Activated effector memory CD4-positive, alpha-beta T cell treated with anti-CD3 and anti-CD28 coated beads, Interleukin-2, amount 50 U/mL, for 16 hours (primary cell): Measurements from ENCODE around the gene COPS2.
A peak's percentile ranks its signal among the peaks of the same experiment; 100 is the strongest.
"Not testable (repeated sequence)": the region's sequence is repeated elsewhere in the genome, so short reads cannot be mapped to it uniquely, and the experiment has no call there.

Experiments
- DNase-seq: peaks from one replicate; pipeline ENCODE4 v3.0.0-alpha.2; 2020

The COPS2 gene

GRCh38 chr15:49155110-49155833, at the start of gene COPS2:
TSS of gene COPS2 (minus strand) at chr15:49155599. CDS start at chr15:49155578, 21 bp downstream.
- peak; percentile 97 for DNase-seq

- DNase-seq, result no peak
Measured at GRCh38 chr15:49200347-49200746, 44.9 kb upstream of the COPS2 start.

- DNase-seq, result no peak
Measured at GRCh38 chr15:49199666-49200065, 44.3 kb upstream of the COPS2 start.

- no peak for DNase-seq
Measured at GRCh38 chr15:49196856-49197255, 41.5 kb upstream of the COPS2 start.

DNA sequence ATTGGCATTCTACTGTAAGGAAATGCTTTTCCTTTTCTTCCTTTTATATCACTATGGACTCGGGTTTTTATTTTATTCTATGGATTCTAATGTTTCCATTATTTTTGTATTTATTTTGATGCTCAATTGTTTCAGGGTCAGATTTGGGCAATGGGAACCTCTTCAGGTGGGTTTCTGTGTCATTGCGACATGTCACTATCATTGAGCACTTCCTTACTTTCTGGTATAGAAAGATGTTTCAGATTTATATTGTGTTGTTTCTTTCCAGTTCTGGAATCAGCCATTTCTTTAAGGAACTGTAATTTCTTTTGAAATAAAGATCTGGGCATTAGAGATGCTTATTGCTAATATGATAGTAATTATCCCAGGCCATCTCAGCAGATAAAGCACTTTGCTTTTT, 36.5 kb upstream of the COPS2 start:
- no peak for DNase-seq

DNA sequence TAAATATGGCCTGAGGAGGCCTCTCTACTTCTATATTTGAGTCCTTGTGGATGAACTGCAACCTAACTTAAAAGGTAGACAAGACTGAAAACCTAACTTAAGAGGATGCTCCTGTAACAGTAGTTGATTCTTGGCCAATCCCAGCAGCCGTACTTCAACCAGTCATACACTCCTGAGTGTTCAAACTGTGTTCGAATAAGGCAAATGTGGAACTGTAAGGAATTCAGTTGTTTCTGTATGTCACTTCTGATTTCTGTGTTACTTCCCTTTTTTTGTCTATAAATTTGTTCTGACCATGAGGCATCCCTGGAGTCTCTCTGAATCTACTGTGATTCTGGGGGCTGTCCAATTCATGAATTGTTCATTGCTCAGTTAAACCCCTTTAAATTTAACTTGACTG, 35.2 kb upstream of the COPS2 start:
- no peak for DNase-seq

- no peak for DNase-seq
Measured at GRCh38 chr15:49189631-49190030, 34.2 kb upstream of the COPS2 start.

DNA sequence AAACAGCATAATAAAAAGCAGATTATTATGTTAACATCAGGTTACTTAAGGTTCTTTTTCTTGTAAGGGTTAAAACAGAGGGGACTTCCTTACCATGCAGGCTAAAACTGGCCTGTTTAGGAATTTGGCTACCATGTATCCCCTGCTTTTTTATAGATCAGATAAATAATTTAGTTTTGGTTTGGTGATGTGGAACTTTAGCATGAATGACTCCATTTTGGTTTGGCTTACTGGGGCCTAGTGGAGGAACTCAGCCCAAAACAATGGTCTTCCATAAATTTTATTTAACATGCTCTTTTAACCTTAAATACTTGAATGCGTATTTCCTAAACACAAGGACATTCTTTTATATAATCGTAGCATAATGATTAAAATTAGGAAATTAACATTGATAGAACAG, 33.5 kb upstream of the COPS2 start:
- no peak for DNase-seq

- no peak for DNase-seq
Measured at GRCh38 chr15:49187549-49188245, 32.3 kb upstream of the COPS2 start.

DNA sequence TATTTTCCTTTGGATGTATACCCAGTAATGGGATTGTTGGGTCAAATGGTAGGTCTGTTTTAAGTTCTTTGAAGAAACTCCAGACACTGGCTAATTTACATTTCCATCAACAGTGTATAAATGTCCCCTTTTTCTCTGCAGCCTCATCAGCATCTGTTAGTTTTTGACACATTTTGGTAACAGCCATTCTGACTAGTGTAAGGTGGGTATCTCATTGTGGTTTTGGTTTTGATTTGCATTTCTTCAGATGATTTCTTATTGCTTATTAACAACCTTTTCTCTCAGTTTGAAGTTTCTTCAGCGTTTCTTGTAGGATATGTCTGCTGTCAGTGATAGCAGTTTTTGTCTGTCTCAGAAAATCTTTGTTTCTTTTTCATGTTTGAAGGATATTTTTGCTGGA, 30.1 kb upstream of the COPS2 start:
- DNase-seq, result no peak

DNA sequence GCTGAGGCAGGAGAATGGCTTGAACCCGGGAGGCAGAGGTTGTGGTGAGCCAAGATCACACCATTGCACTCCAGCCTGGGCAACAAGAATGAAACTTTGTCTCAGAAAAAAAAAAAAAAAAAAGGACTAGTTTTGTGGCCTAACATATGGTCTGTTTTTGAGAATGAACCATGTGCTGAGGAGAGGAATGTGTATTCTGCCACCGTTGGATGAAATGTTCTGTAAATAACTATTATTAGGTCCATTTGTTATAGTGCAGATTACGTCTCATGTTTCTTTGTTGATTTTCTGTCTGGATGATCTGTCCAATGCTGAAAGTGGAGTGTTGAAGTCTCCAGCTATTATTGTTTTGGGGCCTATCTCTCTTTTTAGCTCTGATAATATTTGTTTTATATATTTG, 28.3 kb upstream of the COPS2 start:
- DNase-seq, result not testable (repeated sequence)

DNA sequence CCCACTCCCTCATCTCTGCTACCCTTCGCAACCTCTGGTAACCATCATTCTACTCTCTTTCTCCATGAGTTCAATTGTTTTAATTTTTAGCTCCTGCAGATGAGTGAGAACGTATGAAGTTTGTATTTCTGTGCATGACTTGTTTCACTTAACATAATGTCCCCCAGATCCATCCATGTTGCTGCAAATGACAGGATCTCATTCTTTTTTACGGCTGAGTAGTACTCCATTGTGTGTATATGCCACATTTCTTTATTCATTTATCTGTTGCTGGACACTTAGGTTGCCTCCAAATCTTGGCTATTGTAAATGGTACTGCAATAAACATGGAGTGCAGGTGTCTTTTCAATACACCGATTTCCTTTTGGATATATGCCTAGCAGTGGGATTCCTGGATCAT, 26.7 kb upstream of the COPS2 start:
- no peak for DNase-seq

GRCh38 chr15:49179433-49180190, 24.2 kb upstream of the COPS2 start:
- no peak for DNase-seq

- DNase-seq, result no peak
Measured at GRCh38 chr15:49178497-49178896, 23.1 kb upstream of the COPS2 start.

GRCh38 chr15:49175582-49176397, 20.4 kb upstream of the COPS2 start:
- not testable (repeated sequence) for DNase-seq

GRCh38 chr15:49174902-49175301, 19.5 kb upstream of the COPS2 start:
- DNase-seq, result no peak

DNA sequence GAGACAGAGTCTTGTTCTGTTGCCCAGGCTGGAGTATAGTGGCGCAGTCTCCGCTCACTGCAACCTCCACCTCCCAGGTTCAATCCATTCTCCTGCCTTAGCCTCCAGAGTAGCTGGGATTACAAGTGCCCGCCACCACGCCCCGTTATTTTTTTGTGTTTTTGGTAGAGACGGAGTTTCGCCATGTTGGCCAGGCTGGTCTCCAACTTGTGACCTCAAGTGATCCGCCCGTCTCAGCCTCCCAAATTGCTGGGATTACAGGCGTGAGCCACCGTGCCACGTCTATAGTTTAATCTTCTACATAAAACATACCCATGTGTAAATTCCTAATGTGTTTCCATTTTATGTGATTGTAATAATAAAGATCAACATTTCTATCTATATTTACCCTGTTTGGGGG, 16.4 kb upstream of the COPS2 start:
- DNase-seq, result no peak

DNA sequence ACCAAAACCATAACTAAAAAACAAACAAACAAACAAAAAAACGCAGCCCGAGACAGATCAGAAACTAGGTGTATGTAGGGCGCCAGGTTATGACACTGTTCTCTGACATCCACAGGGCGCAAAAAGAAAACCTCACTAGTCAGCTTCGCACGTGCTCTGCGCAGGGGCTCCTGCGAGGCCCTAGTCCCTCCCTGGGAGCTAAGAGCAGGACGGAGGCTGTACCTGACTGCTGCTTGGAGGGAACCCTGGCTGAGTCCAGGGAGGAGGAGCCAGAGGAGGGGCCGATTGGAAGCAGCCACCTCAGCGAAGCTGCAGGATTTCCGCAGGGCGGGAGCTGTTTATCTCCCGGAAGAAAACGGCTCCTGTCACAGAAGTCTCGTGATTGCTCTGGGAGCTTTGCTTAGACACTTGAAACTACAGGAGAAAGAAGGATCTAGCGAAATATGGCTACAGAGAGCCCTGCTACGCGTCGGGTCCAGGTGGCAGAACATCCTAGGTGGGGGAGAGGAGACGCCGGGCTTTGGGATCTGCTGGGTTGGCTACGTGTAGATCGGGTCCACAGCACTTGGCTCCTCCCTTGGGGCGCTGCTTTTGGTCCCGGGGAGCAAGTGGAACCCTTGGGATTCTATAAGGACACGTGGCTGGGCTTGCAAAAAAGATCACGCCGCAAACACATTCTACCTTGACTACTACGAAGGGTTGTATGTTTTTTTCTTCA, 14.6 kb upstream of the COPS2 start, which contains the start of gene GALK2:
TSS of gene GALK2 (plus strand) at position 368 of the 718 bp plus-strand sequence. CDS start at position 444, 76 bp downstream.
- peak; percentile 93 for DNase-seq

DNA sequence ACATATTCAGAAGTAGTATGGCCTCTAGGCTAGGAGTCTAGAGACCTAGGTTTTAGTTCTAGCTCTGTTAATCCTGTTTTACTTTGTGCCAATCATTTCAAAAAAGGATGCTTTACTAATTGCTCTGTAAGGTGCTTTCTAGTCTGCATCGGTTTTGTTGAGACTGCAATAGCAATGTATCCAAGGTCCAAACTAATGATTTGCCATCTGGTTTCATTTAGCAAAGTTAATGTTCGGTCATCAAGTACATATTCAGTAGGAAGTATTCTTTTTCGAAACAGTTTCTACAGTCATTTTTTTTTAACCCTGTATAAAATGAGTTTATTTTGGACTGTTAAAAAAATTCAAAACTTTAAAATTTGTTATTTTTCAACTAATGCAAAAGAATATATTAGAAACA, 12.6 kb upstream of the COPS2 start:
- no peak for DNase-seq

GRCh38 chr15:49164865-49165264, 9.5 kb upstream of the COPS2 start:
- no peak for DNase-seq

GRCh38 chr15:49163678-49164077, 8.3 kb upstream of the COPS2 start:
- DNase-seq, result no peak
